ENCODE results near the gene CFAP100. TPM values are rescaled to one million over a fixed set of nuclear protein-coding genes. Genes with fewer than 3 reads are reported as not detected.

CFAP100 gene
- not detected in 2 replicates for total RNA-seq (2014; rRNA removed)
- not detected for Bru-seq, nascent RNA
- BruChase-seq, experiment 1, labeled RNA remaining after a 6-hour chase = percentile 6 among the genes with signal in this experiment
- BruChase-seq, experiment 2, labeled RNA remaining after a 2-hour chase = not detected
- long read RNA-seq, partial matches to known transcripts = 0 of 1 reads
- long read RNA-seq, other reads (novel, unspliced or antisense) = 1 of 1 reads

GRCh38 chr3:126394179-126394976 lies at the start of gene CFAP100:
CFAP100 (plus strand) TSS chr3:126394909; CDS start chr3:126396001, 1,092 bp downstream.
- Histone ChIP-seq H3F3A (ENCODE audit: low read length, unreplicated experiment) (no peaks in the 10 kb centered on the region), H4K20me1 (ENCODE audit: low read length) (no peaks in the 10 kb centered on the region), H3K36me3 (ENCODE audit: low read depth, low read length) (no peaks in the 10 kb centered on the region), H3K9me2 (replicated peaks; ENCODE audit: low read length) (no peaks in the 10 kb centered on the region), H2AFZ (ENCODE audit: low read length) (no peak within 1 kb of the TSS), H3K4me3 (ENCODE audit: low read length) (no peak within 1 kb of the TSS), H3K27ac (ENCODE audit: low read length) (no peak within 1 kb of the TSS), H3K79me2 (ENCODE audit: low read length) (no peaks in the 10 kb centered on the region), H3K27me3 (ENCODE audit: low read length) (no peaks in the 10 kb centered on the region), H3K9ac (ENCODE audit: low read length) (no peak within 1 kb of the TSS), H3K9me3 (ENCODE audit: low read length) (no peaks in the 10 kb centered on the region), H3K4me2 (ENCODE audit: low read length) (no peak within 1 kb of the TSS), H3K4me1 (ENCODE audit: insufficient read depth, low read length) (peaks cover 4% of the 10 kb centered on the region)
- ATAC-seq = no peak
- no peak for DNase-seq
- CTCF ChIA-PET = no interaction called here
- TF ChIP-seq EZH2 (IDR thresholded peaks at IDR 0.05; ENCODE audit: low read length, unreplicated experiment) (no peak), CTCF (conservative IDR thresholded peaks at IDR 0.05; ENCODE audit: low read depth, low read length) (no peak), EZH2phosphoT487 (IDR thresholded peaks at IDR 0.05; ENCODE audit: borderline replicate concordance, low read length) (no peak)
- POLR2A ChIA-PET (ENCODE audit: unreplicated experiment) = no interaction called here
- intact Hi-C loops (cut with micrococcal nuclease) = no loop called here
- BruUV-seq (replicated peaks) = no TSS peak

GRCh38 chr3:126345231-126345630 lies 49.5 kb upstream of the CFAP100 start:
- intact Hi-C loops (cut with micrococcal nuclease) = no loop called here
- Histone ChIP-seq H3F3A (ENCODE audit: low read length, unreplicated experiment) (no peaks in the 10 kb centered on the region), H3K4me3 (ENCODE audit: low read length) (no peak overlapping the region), H3K4me2 (ENCODE audit: low read length) (no peak overlapping the region), H3K27ac (ENCODE audit: low read length) (no peak overlapping the region), H4K20me1 (ENCODE audit: low read length) (no peaks in the 10 kb centered on the region), H3K9me3 (ENCODE audit: low read length) (no peaks in the 10 kb centered on the region), H3K36me3 (ENCODE audit: low read depth, low read length) (no peaks in the 10 kb centered on the region), H3K4me1 (ENCODE audit: insufficient read depth, low read length) (no peaks in the 10 kb centered on the region), H3K27me3 (ENCODE audit: low read length) (no peaks in the 10 kb centered on the region), H2AFZ (ENCODE audit: low read length) (no peak overlapping the region), H3K9ac (ENCODE audit: low read length) (no peak overlapping the region), H3K79me2 (ENCODE audit: low read length) (no peaks in the 10 kb centered on the region), H3K9me2 (replicated peaks; ENCODE audit: low read length) (no peaks in the 10 kb centered on the region)
- ATAC-seq (no peak), DNase-seq (no peak)
- ChIA-PET POLR2A (ENCODE audit: unreplicated experiment) (no interaction called here), CTCF (no interaction called here)
- TF ChIP-seq EZH2phosphoT487 (IDR thresholded peaks at IDR 0.05; ENCODE audit: borderline replicate concordance, low read length) = no peak
- TF ChIP-seq EZH2 (IDR thresholded peaks at IDR 0.05; ENCODE audit: low read length, unreplicated experiment) = no peak
- no peak for TF ChIP-seq CTCF (conservative IDR thresholded peaks at IDR 0.05; ENCODE audit: low read depth, low read length)
- BruUV-seq (replicated peaks) = no TSS peak

Measured in PC-3 (cell line).